ENCODE measurements around the gene SLC9B2. TPM values are rescaled to one million over a fixed set of nuclear protein-coding genes. Genes with fewer than 3 reads are reported as not detected.

Gene SLC9B2
- polyA plus RNA-seq (ENCODE audit: low read depth in 6 of 6): 10 to 100 TPM; 10.2 to 26.3 (median 16.5) TPM

- peak; percentile 40 to 42 for ATAC-seq (ENCODE audit: low read depth in 2 of 2)
- H3K36me3 Mint-ChIP-seq: peaks cover 0 to 4% of the 10 kb centered on the region in 2 donors
- peaks cover 23 to 34% (median 29%) of the 10 kb centered on the region in 3 donors for H3K4me1 Mint-ChIP-seq
Observed at GRCh38 chr4:103076747-103077347, at the start of gene SLC9B2. SLC9B2 (minus strand) TSS chr4:103076761; CDS start chr4:103067550, 9,211 bp downstream.

GRCh38 chr4:103126126-103126525 lies 49.6 kb upstream of the SLC9B2 start:
- ATAC-seq (ENCODE audit: low read depth in 2 of 2): no peak
- no peak for DNase-seq
- Mint-ChIP-seq H3K4me3 (no peak overlapping the region), H3K27ac (no peak overlapping the region), H3K4me1 (no peaks in the 10 kb centered on the region), H3K36me3 (peaks cover 5 to 17% of the 10 kb centered on the region in 2 donors), H3K27me3 (no peaks in the 10 kb centered on the region), H3K9me3 (peaks cover 5 to 27% (median 10%) of the 10 kb centered on the region in 7 donors)

More at GRCh38 chr4:103076747-103077347, at the start of gene SLC9B2:
- Mint-ChIP-seq H3K4me3 (peak within 1 kb of the TSS; percentile 82 to 99 (median 96)), H3K9me3 (no peaks in the 10 kb centered on the region), H3K27me3 (no peaks in the 10 kb centered on the region), H3K27ac (peak within 1 kb of the TSS; percentile 95 to 100 (median 98))
- DNase-seq: no peak

- no peaks in the 10 kb centered on the region for H3K4me1 Mint-ChIP-seq
- ATAC-seq (ENCODE audit: low read depth in 2 of 2) (no peak), DNase-seq (no peak)
- H3K36me3 Mint-ChIP-seq: peaks cover 0 to 9% of the 10 kb centered on the region in 2 donors
- H3K27me3 Mint-ChIP-seq: no peaks in the 10 kb centered on the region
- no peak overlapping the region for H3K27ac Mint-ChIP-seq
- no peak overlapping the region for H3K4me3 Mint-ChIP-seq
- H3K9me3 Mint-ChIP-seq: peaks cover 1 to 16% (median 6%) of the 10 kb centered on the region in 7 donors
Observed at GRCh38 chr4:103123114-103123513, 46.6 kb upstream of the SLC9B2 start.

GRCh38 chr4:103118166-103118565 lies 41.6 kb upstream of the SLC9B2 start:
- H3K4me3 Mint-ChIP-seq: no peak overlapping the region
- no peaks in the 10 kb centered on the region for H3K4me1 Mint-ChIP-seq
- H3K27ac Mint-ChIP-seq: peak overlapping the region in 1 of 6 donors; percentile 41
- ATAC-seq (ENCODE audit: low read depth in 2 of 2): no peak
- H3K36me3 Mint-ChIP-seq: no peaks in the 10 kb centered on the region
- DNase-seq: no peak
- H3K9me3 Mint-ChIP-seq: no peaks in the 10 kb centered on the region
- H3K27me3 Mint-ChIP-seq: no peaks in the 10 kb centered on the region

- Mint-ChIP-seq H3K4me3 (no peak overlapping the region), H3K9me3 (no peaks in the 10 kb centered on the region), H3K4me1 (no peaks in the 10 kb centered on the region), H3K36me3 (no peaks in the 10 kb centered on the region), H3K27me3 (no peaks in the 10 kb centered on the region), H3K27ac (no peak overlapping the region)
- ATAC-seq (ENCODE audit: low read depth in 2 of 2): no peak
- no peak for DNase-seq
Observed at GRCh38 chr4:103111598-103111997, 35.0 kb upstream of the SLC9B2 start.

- Mint-ChIP-seq H3K4me1 (no peaks in the 10 kb centered on the region), H3K9me3 (no peaks in the 10 kb centered on the region), H3K27ac (no peak overlapping the region), H3K36me3 (no peaks in the 10 kb centered on the region), H3K27me3 (no peaks in the 10 kb centered on the region), H3K4me3 (no peak overlapping the region)
- no peak for ATAC-seq (ENCODE audit: low read depth in 2 of 2)
- DNase-seq: no peak
Observed at GRCh38 chr4:103108542-103108941, 32.0 kb upstream of the SLC9B2 start.

GRCh38 chr4:103105558-103106356 lies 29.2 kb upstream of the SLC9B2 start:
- H3K27ac Mint-ChIP-seq: no peak overlapping the region
- no peaks in the 10 kb centered on the region for H3K9me3 Mint-ChIP-seq
- DNase-seq (no peak), ATAC-seq (ENCODE audit: low read depth in 2 of 2) (no peak)
- H3K4me1 Mint-ChIP-seq: no peaks in the 10 kb centered on the region
- no peaks in the 10 kb centered on the region for H3K27me3 Mint-ChIP-seq
- H3K4me3 Mint-ChIP-seq: no peak overlapping the region
- no peaks in the 10 kb centered on the region for H3K36me3 Mint-ChIP-seq

DNA sequence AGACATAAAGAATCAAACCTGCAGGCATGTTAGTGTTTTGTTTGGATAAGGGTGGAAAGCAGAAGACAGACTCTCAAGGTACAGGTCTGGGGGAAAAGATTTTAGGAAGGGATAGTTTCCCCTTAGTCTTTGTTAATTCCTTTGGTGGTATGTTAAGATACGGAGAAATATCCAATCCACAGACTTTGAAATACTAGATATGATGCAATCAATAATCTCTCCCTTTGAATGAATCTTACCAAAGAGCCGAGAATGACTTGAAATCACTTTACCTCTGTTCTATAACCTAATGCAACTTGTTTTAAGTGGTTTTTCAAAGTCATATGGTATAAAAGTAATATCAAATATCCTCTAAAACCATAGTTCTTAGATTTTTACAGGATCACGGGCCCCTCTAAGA lies 28.3 kb upstream of the SLC9B2 start:
- DNase-seq (no peak), ATAC-seq (ENCODE audit: low read depth in 2 of 2) (no peak)
- Mint-ChIP-seq H3K4me3 (no peak overlapping the region), H3K9me3 (no peaks in the 10 kb centered on the region), H3K36me3 (no peaks in the 10 kb centered on the region), H3K4me1 (peaks cover 0 to under 1% (median 0%) of the 10 kb centered on the region in 3 donors), H3K27me3 (no peaks in the 10 kb centered on the region), H3K27ac (no peak overlapping the region)

DNA sequence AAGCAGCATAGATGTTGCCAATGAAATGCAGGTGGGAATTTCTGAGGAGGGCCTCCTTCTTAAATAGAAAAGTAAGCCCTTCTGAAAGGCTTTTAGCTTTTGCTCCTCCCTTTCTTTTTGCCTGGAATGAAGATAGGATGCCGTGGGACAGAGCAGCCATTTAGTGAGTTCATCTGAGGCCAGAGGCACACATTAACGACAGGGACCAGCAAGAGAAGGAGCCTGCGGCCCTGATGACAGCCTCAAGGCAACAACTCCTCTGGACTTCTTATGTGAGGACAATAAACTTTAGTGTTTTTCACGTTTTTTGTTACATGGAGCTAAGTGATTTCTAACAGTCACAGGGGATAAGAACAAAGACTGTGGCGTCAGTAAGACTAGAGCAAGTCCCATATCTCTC lies 24.1 kb upstream of the SLC9B2 start:
- ATAC-seq (ENCODE audit: low read depth in 2 of 2) (no peak), DNase-seq (no peak)
- H3K27ac Mint-ChIP-seq: no peak overlapping the region
- H3K27me3 Mint-ChIP-seq: no peaks in the 10 kb centered on the region
- H3K4me1 Mint-ChIP-seq: peaks cover 15 to 21% (median 17%) of the 10 kb centered on the region in 3 donors
- H3K36me3 Mint-ChIP-seq: no peaks in the 10 kb centered on the region
- no peak overlapping the region for H3K4me3 Mint-ChIP-seq
- H3K9me3 Mint-ChIP-seq: no peaks in the 10 kb centered on the region

DNA sequence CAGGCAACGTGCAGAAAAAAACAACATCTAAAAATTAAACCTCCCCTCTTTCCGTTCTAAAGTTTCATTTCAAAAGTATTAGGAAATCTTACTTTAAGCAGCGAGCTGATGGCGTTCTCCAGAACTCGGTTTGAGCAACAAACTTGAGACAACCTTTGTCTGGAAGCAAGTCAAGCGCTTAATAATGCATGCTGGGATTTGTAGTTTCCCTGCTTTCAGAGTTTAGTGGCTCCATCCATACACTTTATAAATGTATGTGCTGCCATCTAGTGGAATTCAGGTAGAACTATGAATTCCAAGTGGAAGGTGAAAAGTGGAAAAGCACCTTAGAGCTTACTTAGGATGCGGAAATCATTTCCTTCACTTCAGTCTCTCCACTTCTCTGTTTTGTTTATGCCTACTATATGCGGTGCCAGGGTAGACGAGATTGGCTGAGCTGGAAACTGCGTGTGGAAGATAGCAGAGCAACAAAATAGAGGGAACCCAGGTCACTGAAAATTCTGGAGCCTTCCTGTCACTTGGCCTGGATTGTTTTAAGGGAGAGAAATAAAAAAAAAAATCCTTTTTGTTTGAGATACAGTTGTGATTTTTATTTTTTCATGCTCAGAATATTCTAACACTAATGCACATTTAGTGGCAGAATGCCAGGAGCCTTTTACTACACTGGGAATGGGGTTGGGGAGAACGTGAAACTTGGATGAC lies 23.3 kb upstream of the SLC9B2 start, which contains the start of gene BDH2:
Gene BDH2, minus strand, starts transcription at position 144 of the 702 bp plus-strand sequence. CDS start 3,580 bp downstream, outside the sequence.
- DNase-seq (peak; percentile 75), ATAC-seq (ENCODE audit: low read depth in 2 of 2) (peak; percentile 99 to 100)

GRCh38 chr4:103098756-103099440 lies 22.3 kb upstream of the SLC9B2 start:
- Mint-ChIP-seq H3K27ac (peak overlapping the region in 5 of 6 donors; percentile 22 to 94 (median 89)), H3K9me3 (no peaks in the 10 kb centered on the region), H3K4me1 (peaks cover 15 to 21% (median 17%) of the 10 kb centered on the region in 3 donors), H3K27me3 (no peaks in the 10 kb centered on the region), H3K4me3 (peak overlapping the region; percentile 79 to 95 (median 90)), H3K36me3 (no peaks in the 10 kb centered on the region)
- no peak for ATAC-seq (ENCODE audit: low read depth in 2 of 2)
- DNase-seq: no peak

More for the DNA sequence above, 23.3 kb upstream of the SLC9B2 start, which contains the start of gene BDH2:
- peaks cover 15 to 21% (median 17%) of the 10 kb centered on the region in 3 donors for H3K4me1 Mint-ChIP-seq
- no peaks in the 10 kb centered on the region for H3K36me3 Mint-ChIP-seq
- H3K27me3 Mint-ChIP-seq: no peaks in the 10 kb centered on the region
- no peaks in the 10 kb centered on the region for H3K9me3 Mint-ChIP-seq
- peak within 1 kb of the TSS; percentile 41 to 94 (median 89) for H3K27ac Mint-ChIP-seq
- H3K4me3 Mint-ChIP-seq: peak within 1 kb of the TSS; percentile 79 to 95 (median 90)

DNA sequence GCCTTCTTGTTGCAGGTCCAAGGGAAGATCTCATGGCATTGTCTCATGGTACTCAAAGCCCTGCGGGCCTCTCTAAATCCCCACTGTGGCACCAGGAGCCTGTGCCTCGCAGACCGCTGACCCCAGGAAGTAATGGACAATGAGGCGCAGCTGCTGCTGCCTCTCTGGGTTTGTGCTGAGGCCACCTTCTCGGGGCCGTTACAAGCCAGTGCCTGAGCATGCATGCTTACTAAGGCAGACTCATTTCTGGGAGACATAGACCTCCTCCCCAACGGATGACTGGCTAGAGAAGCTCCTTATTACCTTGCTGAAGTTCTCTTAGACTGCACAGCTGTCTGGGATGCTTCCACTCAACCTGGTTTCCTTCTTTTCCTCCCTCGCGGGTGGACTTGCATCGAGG lies 21.8 kb upstream of the SLC9B2 start:
- Mint-ChIP-seq H3K4me1 (peaks cover 15 to 21% (median 17%) of the 10 kb centered on the region in 3 donors), H3K27ac (peak overlapping the region in 1 of 6 donors; percentile 62), H3K4me3 (peak overlapping the region in 2 of 8 donors; percentile 66 to 88), H3K9me3 (no peaks in the 10 kb centered on the region), H3K36me3 (no peaks in the 10 kb centered on the region), H3K27me3 (no peaks in the 10 kb centered on the region)
- DNase-seq: no peak
- no peak for ATAC-seq (ENCODE audit: low read depth in 2 of 2)

DNA sequence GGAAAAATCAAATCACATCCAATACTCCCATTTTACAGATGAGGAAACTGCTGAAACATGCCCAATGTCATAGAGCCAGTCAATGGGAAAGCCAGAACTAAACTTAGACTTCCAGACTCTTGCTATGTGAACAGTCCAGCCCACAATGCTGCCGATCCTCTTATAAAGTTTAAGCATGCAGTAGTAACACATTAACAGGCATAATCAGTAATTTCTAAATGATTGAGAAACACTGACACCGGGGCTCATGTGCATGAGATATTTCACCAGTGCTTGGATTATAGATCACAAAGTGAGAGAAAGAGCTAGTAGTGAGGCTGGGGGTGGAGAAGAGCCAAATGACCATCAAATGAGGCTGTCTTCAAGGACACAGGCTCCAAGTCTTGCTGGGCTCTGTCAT lies 20.6 kb upstream of the SLC9B2 start:
- H3K27me3 Mint-ChIP-seq: no peaks in the 10 kb centered on the region
- H3K4me3 Mint-ChIP-seq: no peak overlapping the region
- H3K27ac Mint-ChIP-seq: peak overlapping the region in 1 of 6 donors; percentile 23
- no peaks in the 10 kb centered on the region for H3K9me3 Mint-ChIP-seq
- peaks cover 17 to 21% (median 20%) of the 10 kb centered on the region in 3 donors for H3K4me1 Mint-ChIP-seq
- ATAC-seq (ENCODE audit: low read depth in 2 of 2): no peak
- no peaks in the 10 kb centered on the region for H3K36me3 Mint-ChIP-seq
- DNase-seq: no peak
